Esophagus muscularis mucosa (tissue), 4 donors: ENCODE results near the gene NCR3LG1. TPM values are rescaled to one million over a fixed set of nuclear protein-coding genes. Genes with fewer than 3 reads are reported as not detected.
A peak's percentile ranks its signal among the peaks of the same experiment; 100 is the strongest.

Experiments
- DNase-seq: peaks from one replicate; pipeline ENCODE4 v3.0.0-alpha.2; 2017; ENCODE audit errors: extremely low spot score
- H3K27ac ChIP-seq, 4 donors: fragments of 200-600 bp; sonication (generic); replicated peaks in 1 of 4; 1 replicate in 3 of 4; 2 replicates in 1 of 4; pipeline ENCODE4 v1.5.1; 2016 to 2019; ENCODE audit warnings: mild to moderate bottlenecking in 1 of 4
- H3K27me3 ChIP-seq, 4 donors: fragments of 200-600 bp; sonication (generic); one replicate each; pipeline versions ENCODE4 v1.5.1 to v1.6.0; 2016 to 2019
- H3K36me3 ChIP-seq, 4 donors: fragments of 200-600 bp; sonication (generic); one replicate each; pipeline ENCODE4 v1.5.1; 2016 to 2019
- H3K4me1 ChIP-seq, 4 donors: fragments of 200-600 bp; sonication (generic); one replicate each; pipeline ENCODE4 v1.5.1; 2016 to 2019
- H3K4me3 ChIP-seq, 4 donors: fragments of 200-600 bp; sonication (generic); 1 replicate in 2 of 4; 2 replicates in 2 of 4; pipeline ENCODE4 v1.5.1; 2016 to 2019; ENCODE audit warnings: mild to moderate bottlenecking in 4 of 4, moderate library complexity in 1 of 4
- H3K9me3 ChIP-seq, 4 donors: fragments of 200-600 bp; sonication (generic); 1 replicate in 3 of 4; 2 replicates in 1 of 4; pipeline ENCODE4 v1.5.1; 2016 to 2019
- EP300 ChIP-seq: sonication (generic); formaldehyde crosslinking; IDR thresholded peaks from one replicate; pipeline ENCODE4 v1.6.1; 2017; ENCODE audit warnings: antibody characterized with exemption
- POLR2A ChIP-seq: fragments of 450-650 bp; IDR thresholded peaks from one replicate; pipeline ENCODE4 v1.6.1; 2017; ENCODE audit warnings: antibody characterized with exemption, moderate library complexity, mild to moderate bottlenecking, low read depth
- POLR2AphosphoS5 ChIP-seq, 2 donors: sonication (generic); formaldehyde crosslinking; IDR thresholded peaks; one replicate each; pipeline ENCODE4 v1.6.1; 2017; ENCODE audit warnings: antibody characterized with exemption in 2 of 2
- WGBS: methylation state at CpG from one replicate; pipeline ENCODE4 v1.1.5; 2018; 5-methylcytosine and 5-hydroxymethylcytosine counted together
- intact Hi-C: fragments of 100-400 bp; cut with DNase I; formaldehyde crosslinking; loops from one replicate; pipeline ENCODE4 v1.15.1; 2023
- total RNA-seq, 4 donors: library from RNA; depleted of rRNA; stranded (reverse); fragments of >200 nt; gene quantifications; one replicate each; pipeline versions ENCODE4 v1.1.0 to v1.2.1, GENCODE V29; 2016
- TF ChIP-seq, protein P1 (sequence below), 3 experiments: fragments of 200-600 bp in 2 of 3; fragments of 450-650 bp in 1 of 3; sonication (generic) in 2 of 3; IDR thresholded peaks; one replicate each; pipeline ENCODE4 v1.5.1; 2017 to 2019; ENCODE audit warnings: antibody characterized with exemption in 3 of 3, mild to moderate bottlenecking in 2 of 3, moderate library complexity in 1 of 3

Gene NCR3LG1
- total RNA-seq, 4 donors from 2014 or later = 1.7 to 3.6 (median 2.4) TPM

DNA sequence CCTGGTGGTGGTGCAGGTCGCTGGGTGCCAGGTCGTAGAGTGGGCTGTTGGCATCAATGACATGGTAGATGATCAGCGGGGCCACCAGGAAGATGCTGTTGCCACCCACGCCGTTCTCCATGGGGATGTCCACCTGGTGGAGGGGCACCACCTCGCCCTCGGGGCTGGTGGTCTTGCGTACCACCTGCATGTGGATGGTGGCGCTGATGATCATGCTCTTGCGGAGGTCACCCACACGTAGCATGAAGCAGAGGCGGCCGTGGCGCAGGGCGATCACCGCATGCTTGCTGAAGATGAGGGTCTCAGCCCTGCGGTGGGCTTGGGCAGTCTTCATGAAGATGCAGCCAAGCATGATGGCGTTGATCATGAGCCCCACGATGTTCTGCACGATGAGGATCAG, 35.7 kb downstream of the NCR3LG1 start:
- H3K36me3 ChIP-seq = no peaks in the 10 kb centered on the region
- 96% methylated on average over 3 of the region's 20 CpGs for WGBS
- no peak overlapping the region for H3K4me3 ChIP-seq
- intact Hi-C loops = no loop called here
- H3K4me1 ChIP-seq = peaks cover 6 to 30% (median 26%) of the 10 kb centered on the region in 4 donors
- H3K9me3 ChIP-seq = no peaks in the 10 kb centered on the region
- H3K27ac ChIP-seq = no peak overlapping the region
- TF ChIP-seq POLR2AphosphoS5 (IDR thresholded peaks at IDR 0.05) (no peak), EP300 (no peak), POLR2A (no peak)
- TF ChIP-seq, protein P1, sequence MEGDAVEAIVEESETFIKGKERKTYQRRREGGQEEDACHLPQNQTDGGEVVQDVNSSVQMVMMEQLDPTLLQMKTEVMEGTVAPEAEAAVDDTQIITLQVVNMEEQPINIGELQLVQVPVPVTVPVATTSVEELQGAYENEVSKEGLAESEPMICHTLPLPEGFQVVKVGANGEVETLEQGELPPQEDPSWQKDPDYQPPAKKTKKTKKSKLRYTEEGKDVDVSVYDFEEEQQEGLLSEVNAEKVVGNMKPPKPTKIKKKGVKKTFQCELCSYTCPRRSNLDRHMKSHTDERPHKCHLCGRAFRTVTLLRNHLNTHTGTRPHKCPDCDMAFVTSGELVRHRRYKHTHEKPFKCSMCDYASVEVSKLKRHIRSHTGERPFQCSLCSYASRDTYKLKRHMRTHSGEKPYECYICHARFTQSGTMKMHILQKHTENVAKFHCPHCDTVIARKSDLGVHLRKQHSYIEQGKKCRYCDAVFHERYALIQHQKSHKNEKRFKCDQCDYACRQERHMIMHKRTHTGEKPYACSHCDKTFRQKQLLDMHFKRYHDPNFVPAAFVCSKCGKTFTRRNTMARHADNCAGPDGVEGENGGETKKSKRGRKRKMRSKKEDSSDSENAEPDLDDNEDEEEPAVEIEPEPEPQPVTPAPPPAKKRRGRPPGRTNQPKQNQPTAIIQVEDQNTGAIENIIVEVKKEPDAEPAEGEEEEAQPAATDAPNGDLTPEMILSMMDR (IDR thresholded peaks at IDR 0.05) = no peak
- H3K27me3 ChIP-seq = peaks cover 0 to 8% (median 0%) of the 10 kb centered on the region in 4 donors
- no peak for DNase-seq

DNA sequence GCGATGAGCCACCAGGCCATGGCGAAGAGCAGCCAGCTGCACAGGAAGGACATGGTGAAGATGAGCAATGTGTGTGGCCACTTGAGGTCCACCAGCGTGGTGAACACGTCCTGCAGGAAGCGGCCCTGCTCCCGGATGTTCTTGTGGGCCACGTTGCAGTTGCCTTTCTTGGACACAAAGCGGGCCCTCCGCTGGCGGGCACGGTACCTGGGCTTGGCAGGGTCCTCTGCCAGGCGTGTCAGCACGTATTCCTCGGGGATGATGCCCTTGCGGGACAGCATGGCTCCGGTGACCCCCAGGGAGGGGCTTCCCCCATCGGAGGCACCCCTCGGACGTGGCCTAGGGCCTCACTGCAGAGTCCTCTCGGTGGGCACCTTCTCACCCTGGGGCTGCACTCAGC, 36.2 kb downstream of the NCR3LG1 start:
- no peak for TF ChIP-seq EP300
- DNase-seq = no peak
- no peaks in the 10 kb centered on the region for H3K9me3 ChIP-seq
- H3K27ac ChIP-seq = no peak overlapping the region
- peaks cover 6 to 30% (median 26%) of the 10 kb centered on the region in 4 donors for H3K4me1 ChIP-seq
- H3K27me3 ChIP-seq = peaks cover 0 to 8% (median 0%) of the 10 kb centered on the region in 4 donors
- no peak overlapping the region for H3K4me3 ChIP-seq
- WGBS = 100% methylated on average over 1 of the region's 20 CpGs
- no peaks in the 10 kb centered on the region for H3K36me3 ChIP-seq
- intact Hi-C loops = no loop called here

DNA sequence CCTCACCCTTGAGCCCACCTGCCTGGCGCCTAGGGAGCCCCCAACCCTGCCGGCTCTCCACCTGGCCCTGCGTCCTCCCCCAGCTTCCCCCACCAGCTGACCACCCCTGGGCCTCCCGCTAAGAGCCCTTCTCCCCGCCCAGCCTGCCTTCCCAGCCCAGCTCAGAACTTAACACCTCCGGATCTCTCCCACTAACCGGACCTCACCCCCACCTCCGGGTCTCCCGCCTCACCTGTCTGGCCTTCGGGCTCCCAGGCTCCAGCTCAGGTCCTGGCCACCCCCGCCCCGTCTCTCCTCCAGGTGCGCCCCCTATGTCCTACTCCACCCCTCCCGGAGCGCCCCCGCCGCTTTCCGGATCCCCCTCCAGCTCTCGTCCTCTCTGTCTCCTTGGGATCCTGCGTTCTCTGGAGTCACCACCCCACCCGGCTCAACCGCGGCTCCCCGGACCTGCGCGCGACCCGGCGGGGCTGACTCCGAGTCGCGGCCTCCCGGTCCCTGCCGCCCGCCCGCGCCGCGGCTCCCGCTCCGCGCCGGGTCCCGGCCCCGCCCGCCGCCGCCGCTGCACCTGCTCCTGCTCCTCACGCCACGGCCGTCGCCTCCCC, 37.1 kb downstream of the NCR3LG1 start, which contains the start of gene KCNJ11:
KCNJ11 (minus strand) TSS at position 51 of the 602 bp plus-strand sequence. CDS start 568 bp downstream, outside the sequence.
- Histone ChIP-seq H3K9me3 (no peaks in the 10 kb centered on the region), H3K27me3 (peaks cover 0 to 8% (median 0%) of the 10 kb centered on the region in 4 donors), H3K4me1 (peaks cover 6 to 30% (median 26%) of the 10 kb centered on the region in 4 donors), H3K36me3 (no peaks in the 10 kb centered on the region), H3K4me3 (peak within 1 kb of the TSS; percentile 61 to 81 (median 62)), H3K27ac (peak within 1 kb of the TSS in 3 of 4 donors; percentile 33 to 49 (median 38))
- intact Hi-C loops = no loop called here
- TF ChIP-seq POLR2A (no peak), POLR2AphosphoS5 (IDR thresholded peaks at IDR 0.05) (no peak), EP300 (no peak)
- TF ChIP-seq, protein P1 (IDR thresholded peaks at IDR 0.05) = no peak
- DNase-seq = no peak
- WGBS = 7% methylated on average over 25 of the region's 53 CpGs

DNA sequence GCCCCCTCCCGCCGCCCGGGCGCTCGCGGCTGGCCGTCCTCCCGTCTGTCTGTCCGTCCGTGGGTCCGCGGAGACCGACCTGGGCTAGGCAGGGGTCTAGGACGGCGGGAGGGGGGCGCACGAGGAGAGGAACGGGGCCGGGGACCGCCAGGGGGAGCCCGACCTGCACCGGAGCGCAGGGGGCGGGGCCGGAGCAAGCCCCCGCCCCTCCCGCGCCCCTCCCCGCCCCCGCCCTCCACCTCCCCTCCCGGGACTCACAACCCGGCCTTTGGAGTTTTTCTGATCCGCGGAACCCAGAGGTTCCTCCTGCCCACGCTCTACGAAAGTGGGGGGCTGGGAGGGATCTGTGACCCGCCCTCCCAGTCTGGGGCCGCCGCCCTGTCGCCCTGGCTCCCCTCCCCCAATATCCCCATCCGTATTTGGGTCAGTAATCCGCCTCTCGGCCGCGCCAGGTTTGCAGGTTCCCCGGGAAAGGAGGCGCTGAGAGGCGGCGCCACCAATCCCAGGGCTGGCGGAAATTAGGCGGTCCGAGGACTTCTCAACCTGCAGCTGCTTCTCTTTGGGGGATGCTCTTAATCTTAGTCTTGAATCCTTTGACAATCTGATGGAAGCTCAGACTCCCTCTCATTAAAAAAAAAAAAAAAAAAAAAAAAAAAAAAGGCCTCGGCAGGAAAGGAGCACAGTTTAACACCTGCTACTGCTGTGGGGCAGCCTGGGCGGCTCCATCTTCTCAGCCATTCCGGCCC, 37.8 kb downstream of the NCR3LG1 start:
- intact Hi-C loops = no loop called here
- no peak for TF ChIP-seq EP300
- TF ChIP-seq POLR2AphosphoS5 (IDR thresholded peaks at IDR 0.05) = peak in 1 of 2 donors; percentile 19
- no peak for TF ChIP-seq POLR2A
- TF ChIP-seq, protein P1 (IDR thresholded peaks at IDR 0.05) = peak; percentile 49 to 86 (median 76)
- 21% methylated on average over 6 of the region's 55 CpGs for WGBS
- Histone ChIP-seq H3K4me1 (peaks cover 6 to 30% (median 26%) of the 10 kb centered on the region in 4 donors), H3K27ac (peak overlapping the region in 3 of 4 donors; percentile 33 to 49 (median 38)), H3K27me3 (peaks cover 0 to 8% (median 0%) of the 10 kb centered on the region in 4 donors), H3K4me3 (peak overlapping the region; percentile 61 to 81 (median 62)), H3K36me3 (no peaks in the 10 kb centered on the region), H3K9me3 (no peaks in the 10 kb centered on the region)
- no peak for DNase-seq
